ENCODE measurements around the gene TST.
A peak's percentile ranks its signal among the peaks of the same experiment; 100 is the strongest.

TST gene

DNA sequence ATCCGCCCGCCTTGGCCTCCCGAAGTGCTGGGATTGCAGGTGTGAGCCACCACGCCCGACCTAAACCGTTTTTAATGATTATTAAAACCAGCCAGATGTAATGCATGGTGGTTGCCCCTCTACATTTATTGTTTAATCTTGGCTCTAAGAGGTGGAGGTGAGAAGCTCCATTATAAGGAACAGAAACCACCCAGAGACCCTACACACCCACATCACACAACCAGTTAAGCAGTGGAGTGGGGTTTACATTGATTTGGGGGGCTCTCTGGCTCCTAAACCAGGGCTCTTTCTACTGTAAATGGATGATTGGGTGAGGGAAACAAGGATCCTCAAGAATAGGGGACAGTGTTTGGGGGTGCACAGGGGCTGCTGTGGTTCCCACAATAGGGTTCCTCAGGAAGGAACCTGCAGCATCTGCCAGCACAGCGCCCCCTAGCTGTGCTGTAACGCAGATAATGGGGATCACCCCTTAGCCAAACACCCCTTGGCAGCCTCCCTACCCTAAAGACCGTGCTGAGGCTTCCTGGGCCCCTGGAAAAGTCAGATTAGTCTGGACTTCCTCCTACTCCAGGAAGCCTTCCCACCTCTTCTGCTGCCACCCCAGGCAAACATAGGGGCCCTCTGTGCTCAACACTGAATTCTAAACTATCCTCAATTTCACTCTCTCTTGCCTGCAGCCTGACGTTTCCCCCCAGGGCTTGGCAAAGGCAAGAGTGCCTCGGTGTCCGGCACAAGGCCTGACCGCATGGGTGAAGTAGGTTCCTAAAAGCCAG, 2.6 kb upstream of the TST start:
- H2AFZ ChIP-seq (ENCODE audit: low read length) = no peak overlapping the region
- H3K4me3 ChIP-seq (ENCODE audit: low read length, poor library complexity, severe bottlenecking) = peak overlapping the region; percentile 59
- H3K9ac ChIP-seq (ENCODE audit: low read depth, low read length, poor library complexity, severe bottlenecking) = peak overlapping the region; percentile 4
- no peaks in the 10 kb centered on the region for H3K9me3 ChIP-seq (ENCODE audit: insufficient read depth, low read depth, low read length)
- no peak for TF ChIP-seq EZH2phosphoT487 (IDR thresholded peaks at IDR 0.05; ENCODE audit: borderline replicate concordance)
- TF ChIP-seq, protein P1, sequence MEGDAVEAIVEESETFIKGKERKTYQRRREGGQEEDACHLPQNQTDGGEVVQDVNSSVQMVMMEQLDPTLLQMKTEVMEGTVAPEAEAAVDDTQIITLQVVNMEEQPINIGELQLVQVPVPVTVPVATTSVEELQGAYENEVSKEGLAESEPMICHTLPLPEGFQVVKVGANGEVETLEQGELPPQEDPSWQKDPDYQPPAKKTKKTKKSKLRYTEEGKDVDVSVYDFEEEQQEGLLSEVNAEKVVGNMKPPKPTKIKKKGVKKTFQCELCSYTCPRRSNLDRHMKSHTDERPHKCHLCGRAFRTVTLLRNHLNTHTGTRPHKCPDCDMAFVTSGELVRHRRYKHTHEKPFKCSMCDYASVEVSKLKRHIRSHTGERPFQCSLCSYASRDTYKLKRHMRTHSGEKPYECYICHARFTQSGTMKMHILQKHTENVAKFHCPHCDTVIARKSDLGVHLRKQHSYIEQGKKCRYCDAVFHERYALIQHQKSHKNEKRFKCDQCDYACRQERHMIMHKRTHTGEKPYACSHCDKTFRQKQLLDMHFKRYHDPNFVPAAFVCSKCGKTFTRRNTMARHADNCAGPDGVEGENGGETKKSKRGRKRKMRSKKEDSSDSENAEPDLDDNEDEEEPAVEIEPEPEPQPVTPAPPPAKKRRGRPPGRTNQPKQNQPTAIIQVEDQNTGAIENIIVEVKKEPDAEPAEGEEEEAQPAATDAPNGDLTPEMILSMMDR (conservative IDR thresholded peaks at IDR 0.05; ENCODE audit: low read length) = peak; percentile 95
- H3K9me2 ChIP-seq (replicated peaks; ENCODE audit: low read depth, low read length) = no peaks in the 10 kb centered on the region
- H3K4me2 ChIP-seq (ENCODE audit: low read depth, low read length, poor library complexity, severe bottlenecking) = peak overlapping the region; percentile 66
- H3F3A ChIP-seq (ENCODE audit: low read depth) = no peaks in the 10 kb centered on the region
- peaks cover 29% of the 10 kb centered on the region for H4K20me1 ChIP-seq (ENCODE audit: insufficient read depth, low read length, poor library complexity, severe bottlenecking)
- peaks cover 76% of the 10 kb centered on the region for H3K79me2 ChIP-seq (ENCODE audit: insufficient read depth, low read length)
- no peaks in the 10 kb centered on the region; the same call in 1 of the 2 replicates for H3K36me3 ChIP-seq (ENCODE audit: insufficient read depth, low read length)
- H3K4me1 ChIP-seq (ENCODE audit: insufficient read depth, low read length, poor library complexity, severe bottlenecking) = peaks cover 29% of the 10 kb centered on the region
- peaks cover 5% of the 10 kb centered on the region for H3K27me3 ChIP-seq (ENCODE audit: insufficient read depth, low read length, poor library complexity, severe bottlenecking)

DNA sequence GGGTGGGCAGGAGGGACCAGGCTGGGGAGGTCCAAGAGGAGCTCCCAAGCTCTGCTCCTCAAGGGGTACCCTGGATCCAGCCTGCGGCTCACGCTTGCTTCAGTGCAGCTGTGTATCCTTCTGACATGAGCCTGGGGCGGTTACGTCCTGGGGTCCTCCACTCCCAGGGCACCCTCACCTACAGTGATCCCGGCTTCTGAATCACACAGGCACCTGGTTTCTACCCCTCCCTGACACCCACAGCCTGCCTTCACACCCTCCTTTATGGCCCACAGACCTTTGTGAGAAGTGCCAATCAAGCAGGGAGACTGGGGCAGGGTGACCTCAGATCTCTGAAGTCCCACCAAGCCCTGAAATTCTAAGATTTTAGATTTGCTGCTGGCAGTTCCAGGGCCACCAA, 1.8 kb upstream of the TST start:
- Histone ChIP-seq H3K4me2 (ENCODE audit: low read depth, low read length, poor library complexity, severe bottlenecking) (peak overlapping the region; percentile 96), H3K4me1 (ENCODE audit: insufficient read depth, low read length, poor library complexity, severe bottlenecking) (peaks cover 37% of the 10 kb centered on the region), H3K27me3 (ENCODE audit: insufficient read depth, low read length, poor library complexity, severe bottlenecking) (peaks cover 5% of the 10 kb centered on the region), H3K9me2 (replicated peaks; ENCODE audit: low read depth, low read length) (no peaks in the 10 kb centered on the region), H2AFZ (ENCODE audit: low read length) (no peak overlapping the region), H3K9me3 (ENCODE audit: insufficient read depth, low read depth, low read length) (no peaks in the 10 kb centered on the region), H3K36me3 (ENCODE audit: insufficient read depth, low read length) (no peaks in the 10 kb centered on the region; the same call in 1 of the 2 replicates), H3F3A (ENCODE audit: low read depth) (no peaks in the 10 kb centered on the region), H3K79me2 (ENCODE audit: insufficient read depth, low read length) (peaks cover 84% of the 10 kb centered on the region), H3K9ac (ENCODE audit: low read depth, low read length, poor library complexity, severe bottlenecking) (peak overlapping the region; percentile 99), H3K4me3 (ENCODE audit: low read length, poor library complexity, severe bottlenecking) (peak overlapping the region; percentile 95), H4K20me1 (ENCODE audit: insufficient read depth, low read length, poor library complexity, severe bottlenecking) (peaks cover 35% of the 10 kb centered on the region)
- TF ChIP-seq, protein P1 (conservative IDR thresholded peaks at IDR 0.05; ENCODE audit: low read length) = no peak
- TF ChIP-seq EZH2phosphoT487 (IDR thresholded peaks at IDR 0.05; ENCODE audit: borderline replicate concordance) = no peak

DNA sequence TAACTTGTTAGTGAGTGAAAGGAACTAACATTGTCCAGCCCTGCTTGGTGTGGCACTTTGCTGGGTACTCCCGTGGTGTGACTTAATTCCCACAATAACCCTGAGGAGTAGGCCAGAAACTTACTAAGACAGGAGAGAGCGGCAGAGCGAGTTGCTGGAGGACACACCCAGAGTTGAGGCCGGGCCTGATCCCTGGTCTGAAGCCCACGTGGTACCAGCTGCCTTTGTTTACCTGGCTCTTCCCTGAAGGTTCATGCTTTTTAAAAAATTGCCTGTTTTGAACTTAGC, 889 bp upstream of the TST start:
- TF ChIP-seq, protein P1 (conservative IDR thresholded peaks at IDR 0.05; ENCODE audit: low read length) = no peak
- TF ChIP-seq EZH2phosphoT487 (IDR thresholded peaks at IDR 0.05; ENCODE audit: borderline replicate concordance) = no peak
- peaks cover 86% of the 10 kb centered on the region for H3K79me2 ChIP-seq (ENCODE audit: insufficient read depth, low read length)
- peaks cover 5% of the 10 kb centered on the region for H3K27me3 ChIP-seq (ENCODE audit: insufficient read depth, low read length, poor library complexity, severe bottlenecking)
- H3K9me3 ChIP-seq (ENCODE audit: insufficient read depth, low read depth, low read length) = no peaks in the 10 kb centered on the region
- no peaks in the 10 kb centered on the region for H3F3A ChIP-seq (ENCODE audit: low read depth)
- H3K9me2 ChIP-seq (replicated peaks; ENCODE audit: low read depth, low read length) = no peaks in the 10 kb centered on the region
- peak overlapping the region; percentile 99 for H3K9ac ChIP-seq (ENCODE audit: low read depth, low read length, poor library complexity, severe bottlenecking)
- peaks cover 41% of the 10 kb centered on the region for H3K4me1 ChIP-seq (ENCODE audit: insufficient read depth, low read length, poor library complexity, severe bottlenecking)
- H3K36me3 ChIP-seq (ENCODE audit: insufficient read depth, low read length) = no peaks in the 10 kb centered on the region; the same call in 1 of the 2 replicates
- peak overlapping the region; percentile 95 for H3K4me3 ChIP-seq (ENCODE audit: low read length, poor library complexity, severe bottlenecking)
- H4K20me1 ChIP-seq (ENCODE audit: insufficient read depth, low read length, poor library complexity, severe bottlenecking) = peaks cover 35% of the 10 kb centered on the region
- peak overlapping the region; percentile 83 for H2AFZ ChIP-seq (ENCODE audit: low read length)
- H3K4me2 ChIP-seq (ENCODE audit: low read depth, low read length, poor library complexity, severe bottlenecking) = peak overlapping the region; percentile 96
